HEK293 (cell line): Measurements from ENCODE around the gene WDR7.

Experiments used
- CTCF ChIA-PET: fragments of 350-600 bp; formaldehyde crosslinking; extraction: SDS; loops from one replicate; lab custom pipeline; 2021; ENCODE audit warnings: antibody characterized with exemption; lab: Yijun Ruan, JAX
- POLR2A ChIA-PET: fragments of 300-600 bp; formaldehyde crosslinking; extraction: SDS; loops from one replicate; lab custom pipeline; 2020; ENCODE audit warnings: antibody characterized with exemption, inconsistent platforms; lab: Yijun Ruan, JAX
- H3K27ac ChIP-seq: fragments of 200-500 bp; sonication (Bioruptor generic); 2 replicates; pipeline ENCODE4 v1.5.1; 2014; ENCODE audit warnings: low read depth, low read length, control low read depth, inconsistent platforms; ENCODE audit errors: extremely low read depth
- H3K36me3 ChIP-seq, 2 experiments: fragments of 200-500 bp in 1 of 2; sonication (Bioruptor generic) in 1 of 2; 1 replicate in 1 of 2; 2 replicates in 1 of 2; pipeline ENCODE4 v1.5.1; 2014 to 2017; ENCODE audit warnings: inconsistent platforms in 2 of 2, low read length in 2 of 2; ENCODE audit not compliant: control insufficient read depth in 2 of 2, insufficient read depth in 1 of 2
- H3K4me1 ChIP-seq: fragments of 200-500 bp; sonication (Bioruptor generic); 2 replicates; pipeline ENCODE4 v1.5.1; 2014; ENCODE audit warnings: mild to moderate bottlenecking, low read length, inconsistent platforms; ENCODE audit not compliant: control insufficient read depth, insufficient read depth
- H3K4me3 ChIP-seq: 2 replicates; pipeline ENCODE4 v1.5.1; 2011; ENCODE audit warnings: low read depth, mild to moderate bottlenecking, control low read depth, low read length, moderate library complexity
- H3K9me3 ChIP-seq: fragments of 200-500 bp; sonication (Bioruptor generic); 2 replicates; pipeline ENCODE4 v1.5.1; 2014; ENCODE audit warnings: low read depth, low read length, inconsistent platforms; ENCODE audit not compliant: control insufficient read depth, insufficient read depth
- FEZF1 ChIP-seq: fragments of 450-650 bp; formaldehyde crosslinking; IDR thresholded peaks from 2 replicates; pipeline ENCODE4 v1.5.1; 2016; ENCODE audit warnings: missing biosample characterization, missing genetic modification characterization
- HOXC10 ChIP-seq: sonication (generic); formaldehyde crosslinking; IDR thresholded peaks from 2 replicates; pipeline ENCODE4 v1.8.1; 2023; ENCODE audit warnings: mild to moderate bottlenecking, missing genetic modification reagents
- OSR2 ChIP-seq: fragments of 450-650 bp; formaldehyde crosslinking; IDR thresholded peaks from 2 replicates; pipeline ENCODE4 v1.5.1; 2016; ENCODE audit warnings: missing biosample characterization, missing genetic modification characterization
- SP3 ChIP-seq: fragments of 450-650 bp; formaldehyde crosslinking; IDR thresholded peaks from 2 replicates; pipeline ENCODE4 v1.5.1; 2016; ENCODE audit warnings: missing biosample characterization, missing genetic modification characterization
- ZBTB10 ChIP-seq: fragments of 450-650 bp; formaldehyde crosslinking; IDR thresholded peaks from 2 replicates; pipeline ENCODE4 v1.5.1; 2016; ENCODE audit warnings: missing biosample characterization, missing genetic modification characterization
- ZBTB26 ChIP-seq: fragments of 450-650 bp; formaldehyde crosslinking; optimal IDR thresholded peaks from 2 replicates; pipeline ENCODE3; 2016; ENCODE audit warnings: missing biosample characterization, mild to moderate bottlenecking, missing genetic modification characterization
- ZFHX2 ChIP-seq: fragments of 450-650 bp; formaldehyde crosslinking; conservative IDR thresholded peaks from 2 replicates; pipeline ENCODE4 v1.5.1; 2016; ENCODE audit warnings: missing biosample characterization, missing genetic modification characterization
- ZIC2 ChIP-seq: fragments of 450-650 bp; formaldehyde crosslinking; IDR thresholded peaks from 2 replicates; pipeline ENCODE4 v1.5.1; 2016; ENCODE audit warnings: missing biosample characterization, missing genetic modification characterization
- ZNF202 ChIP-seq: fragments of 450-650 bp; formaldehyde crosslinking; IDR thresholded peaks from 2 replicates; pipeline ENCODE4 v1.5.1; 2016; ENCODE audit warnings: missing biosample characterization, missing genetic modification characterization, borderline replicate concordance
- ZNF248 ChIP-seq: fragments of 450-650 bp; formaldehyde crosslinking; IDR thresholded peaks from 2 replicates; pipeline ENCODE4 v1.5.1; 2017; ENCODE audit warnings: missing biosample characterization, missing genetic modification characterization
- ZNF37A ChIP-seq: fragments of 450-650 bp; IDR thresholded peaks from 2 replicates; pipeline ENCODE4 v1.5.1; 2018; ENCODE audit warnings: missing biosample characterization, missing genetic modification characterization
- ZNF404 ChIP-seq: fragments of 450-650 bp; formaldehyde crosslinking; IDR thresholded peaks from 2 replicates; pipeline ENCODE4 v1.5.1; 2017; ENCODE audit warnings: missing biosample characterization, missing genetic modification characterization
- ZNF488 ChIP-seq: fragments of 450-650 bp; formaldehyde crosslinking; IDR thresholded peaks from 2 replicates; pipeline ENCODE4 v1.5.1; 2016; ENCODE audit warnings: missing biosample characterization, missing genetic modification characterization
- ZNF548 ChIP-seq: fragments of 450-650 bp; formaldehyde crosslinking; IDR thresholded peaks from 2 replicates; pipeline ENCODE4 v1.5.1; 2016; ENCODE audit warnings: missing biosample characterization, missing genetic modification characterization
- ZNF621 ChIP-seq: fragments of 450-650 bp; formaldehyde crosslinking; IDR thresholded peaks from 2 replicates; pipeline ENCODE4 v1.5.1; 2017; ENCODE audit warnings: missing biosample characterization, missing genetic modification characterization
- ZNF623 ChIP-seq: fragments of 450-650 bp; formaldehyde crosslinking; IDR thresholded peaks from 2 replicates; pipeline ENCODE4 v1.5.1; 2016; ENCODE audit warnings: missing biosample characterization, missing genetic modification characterization
- ZNF639 ChIP-seq: fragments of 450-650 bp; formaldehyde crosslinking; IDR thresholded peaks from 2 replicates; pipeline ENCODE4 v1.5.1; 2016; ENCODE audit warnings: missing biosample characterization, missing genetic modification characterization
- ZNF76 ChIP-seq: fragments of 450-650 bp; formaldehyde crosslinking; IDR thresholded peaks from 2 replicates; pipeline ENCODE4; 2016; ENCODE audit warnings: low read depth, missing biosample characterization, missing genetic modification characterization, borderline replicate concordance

Gene WDR7

GRCh38 chr18:56873441-56874140, 222.4 kb downstream of the WDR7 start:
- Histone ChIP-seq H3K36me3 (no peaks in the 10 kb centered on the region), H3K9me3 (no peaks in the 10 kb centered on the region), H3K27ac (no peak overlapping the region), H3K4me3 (no peak overlapping the region), H3K4me1 (peaks cover 4% of the 10 kb centered on the region; the same call in 1 of the 2 replicates)
- POLR2A ChIA-PET, result interaction anchor here (1.1 to 1.9 kb wide), 2 partner anchors 17 to 561 kb away, joined by 3 to 5 read pairs; partner anchors contain the start of gene ONECUT2
- CTCF ChIA-PET, result interaction anchor here (0.5 to 0.9 kb wide), 4 partner anchors 17 to 564 kb away, joined by 3 to 4 read pairs (median 3); no protein-coding TSS in a partner anchor
- TF ChIP-seq ZFHX2 (tag by site-specific recombination) (no peak), ZNF548 (tag by site-specific recombination) (no peak), HOXC10 (no peak), ZNF248 (tag by site-specific recombination) (no peak), FEZF1 (tag by site-specific recombination) (no peak), SP3 (tag by site-specific recombination) (no peak), ZNF621 (no peak)

- POLR2A ChIA-PET, result no interaction called here
- Histone ChIP-seq H3K27ac (no peak overlapping the region), H3K36me3 (no peaks in the 10 kb centered on the region), H3K4me1 (peaks cover 12% of the 10 kb centered on the region), H3K9me3 (no peaks in the 10 kb centered on the region), H3K4me3 (no peak overlapping the region)
- TF ChIP-seq ZNF623 (tag by site-specific recombination) (no peak), ZIC2 (tag by site-specific recombination) (no peak), ZBTB10 (tag by site-specific recombination) (no peak), OSR2 (tag by site-specific recombination) (no peak), ZNF76 (tag by site-specific recombination) (no peak), ZBTB26 (tag by site-specific recombination) (no peak), ZNF202 (tag by site-specific recombination) (no peak), ZNF621 (no peak), ZNF639 (no peak), ZNF404 (tag by site-specific recombination) (no peak), ZNF37A (no peak), ZNF488 (tag by site-specific recombination) (no peak)
- CTCF ChIA-PET, result interaction anchor here (0.9 to 2.8 kb wide), 2 partner anchors 10 to 152 kb away, joined by 4 to 16 read pairs; no protein-coding TSS in a partner anchor
Observed at GRCh38 chr18:56878711-56879110, 227.6 kb downstream of the WDR7 start.
